ENCODE data around the gene CDK15. TPM values are rescaled to one million over a fixed set of nuclear protein-coding genes. Genes with fewer than 3 reads are reported as not detected.

The CDK15 gene
- total and polyA plus RNA-seq, 9 of the 15 experiments (the other 6 are each of a cell fraction or from before 2014, with no cell fraction given) = not detected

DNA sequence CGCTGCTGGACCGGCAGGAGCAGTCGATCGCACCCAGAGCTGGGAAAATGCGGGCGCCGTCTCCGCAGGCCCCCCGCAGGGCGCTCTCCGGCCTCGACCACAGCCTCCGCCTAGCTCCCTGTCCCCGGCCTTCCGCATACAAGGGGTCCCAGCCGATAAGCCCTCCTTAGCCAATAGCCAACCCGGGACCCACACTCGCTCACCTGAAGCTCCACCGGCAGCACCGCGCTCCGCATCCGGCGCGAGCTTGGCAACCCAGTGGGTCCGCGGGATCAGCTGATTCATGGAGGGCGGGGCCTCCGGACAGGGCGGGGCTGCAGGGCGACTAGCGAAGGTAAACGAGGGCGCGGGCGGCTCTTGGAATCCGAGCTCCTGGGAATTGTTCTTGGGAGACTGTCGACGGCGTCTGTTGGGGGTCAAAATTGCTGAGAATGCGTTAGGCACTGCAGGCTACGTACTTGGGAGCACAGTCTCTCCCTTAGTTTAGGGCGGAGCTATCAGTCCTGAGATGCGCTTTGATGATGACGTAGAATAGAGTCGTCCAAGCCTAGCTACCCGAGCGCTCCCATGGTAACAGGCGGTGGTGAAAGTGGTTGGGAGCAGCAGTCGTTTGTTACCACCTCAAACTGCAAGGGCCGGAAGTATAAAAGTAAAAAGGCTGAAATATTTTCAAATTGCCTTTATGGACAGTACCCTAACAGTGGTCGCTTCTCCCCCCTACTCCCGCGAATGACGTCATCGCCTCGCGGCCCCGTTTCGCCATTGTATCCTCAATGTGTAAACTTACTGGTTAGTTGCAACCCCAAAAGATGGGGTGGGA lies 25.5 kb upstream of the CDK15 start, which contains the start of gene ALS2 (continued):
- TF ChIP-seq KHSRP (IDR thresholded peaks at IDR 0.05) (peak; percentile 56; the same call in 1 of the 2 replicates), ETV1 (tag; conservative IDR thresholded peaks at IDR 0.05; ENCODE audit: low read depth) (peak; percentile 42; the same call in 1 of the 2 replicates), RFX5 (IDR thresholded peaks at IDR 0.05; ENCODE audit: low read depth, low read length) (0 out of 2 replicates have a peak, but pooled peaks have one; percentile 17), ZZZ3 (IDR thresholded peaks at IDR 0.05) (no peak), ZFX (CRISPR knock-in tag; IDR thresholded peaks at IDR 0.05) (peak; percentile 57), THRAP3 (IDR thresholded peaks at IDR 0.05; ENCODE audit: borderline replicate concordance) (no peak), ZNF644 (tag; IDR thresholded peaks at IDR 0.05; ENCODE audit: low read depth) (no peak), NR2F6 (CRISPR knock-in tag; IDR thresholded peaks at IDR 0.05) (no peak), U2AF1 (optimal IDR thresholded peaks at IDR 0.05; ENCODE audit: low read depth, low read length) (no peak), JUN (IDR thresholded peaks at IDR 0.05; ENCODE audit: borderline replicate concordance, low read depth, low read length) (peak; percentile 87), JUN (CRISPR knock-in tag; IDR thresholded peaks at IDR 0.05; ENCODE audit: borderline replicate concordance) (no peak), NRF1 (conservative IDR thresholded peaks at IDR 0.05 in 1 of 2, IDR thresholded peaks at IDR 0.05 in 1 of 2) (peak; percentile 5 to 43; a peak in 3 of 4 replicates), ETV5 (CRISPR knock-in tag; IDR thresholded peaks at IDR 0.05; ENCODE audit: low read depth) (0 out of 2 replicates have a peak, but pooled peaks have one; percentile 53), PHB (CRISPR knock-in tag; IDR thresholded peaks at IDR 0.05) (no peak), ZNF347 (CRISPR knock-in tag; IDR thresholded peaks at IDR 0.05; ENCODE audit: low read depth) (no peak), HMGN3 (IDR thresholded peaks at IDR 0.05; ENCODE audit: borderline replicate concordance, extremely low read depth, insufficient read length, low read depth, low read length) (peak; percentile 59), HDAC8 (tag; IDR thresholded peaks at IDR 0.05) (no peak), USF2 (CRISPR knock-in tag; IDR thresholded peaks at IDR 0.05) (peak; percentile 67), NR2C1 (IDR thresholded peaks at IDR 0.05) (no peak), NR2C1 (tag; IDR thresholded peaks at IDR 0.05) (no peak), PHB2 (IDR thresholded peaks at IDR 0.05; ENCODE audit: low read depth) (no peak), SMAD3 (CRISPR knock-in tag; conservative IDR thresholded peaks at IDR 0.05) (no peak), DLX4 (CRISPR knock-in tag; IDR thresholded peaks at IDR 0.05) (no peak), ZNF24 (IDR thresholded peaks at IDR 0.05) (no peak)
- TF ChIP-seq, protein P1, sequence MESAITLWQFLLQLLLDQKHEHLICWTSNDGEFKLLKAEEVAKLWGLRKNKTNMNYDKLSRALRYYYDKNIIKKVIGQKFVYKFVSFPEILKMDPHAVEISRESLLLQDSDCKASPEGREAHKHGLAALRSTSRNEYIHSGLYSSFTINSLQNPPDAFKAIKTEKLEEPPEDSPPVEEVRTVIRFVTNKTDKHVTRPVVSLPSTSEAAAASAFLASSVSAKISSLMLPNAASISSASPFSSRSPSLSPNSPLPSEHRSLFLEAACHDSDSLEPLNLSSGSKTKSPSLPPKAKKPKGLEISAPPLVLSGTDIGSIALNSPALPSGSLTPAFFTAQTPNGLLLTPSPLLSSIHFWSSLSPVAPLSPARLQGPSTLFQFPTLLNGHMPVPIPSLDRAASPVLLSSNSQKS (CRISPR knock-in tag; IDR thresholded peaks at IDR 0.05) = no peak
- TF ChIP-seq, protein P2, sequence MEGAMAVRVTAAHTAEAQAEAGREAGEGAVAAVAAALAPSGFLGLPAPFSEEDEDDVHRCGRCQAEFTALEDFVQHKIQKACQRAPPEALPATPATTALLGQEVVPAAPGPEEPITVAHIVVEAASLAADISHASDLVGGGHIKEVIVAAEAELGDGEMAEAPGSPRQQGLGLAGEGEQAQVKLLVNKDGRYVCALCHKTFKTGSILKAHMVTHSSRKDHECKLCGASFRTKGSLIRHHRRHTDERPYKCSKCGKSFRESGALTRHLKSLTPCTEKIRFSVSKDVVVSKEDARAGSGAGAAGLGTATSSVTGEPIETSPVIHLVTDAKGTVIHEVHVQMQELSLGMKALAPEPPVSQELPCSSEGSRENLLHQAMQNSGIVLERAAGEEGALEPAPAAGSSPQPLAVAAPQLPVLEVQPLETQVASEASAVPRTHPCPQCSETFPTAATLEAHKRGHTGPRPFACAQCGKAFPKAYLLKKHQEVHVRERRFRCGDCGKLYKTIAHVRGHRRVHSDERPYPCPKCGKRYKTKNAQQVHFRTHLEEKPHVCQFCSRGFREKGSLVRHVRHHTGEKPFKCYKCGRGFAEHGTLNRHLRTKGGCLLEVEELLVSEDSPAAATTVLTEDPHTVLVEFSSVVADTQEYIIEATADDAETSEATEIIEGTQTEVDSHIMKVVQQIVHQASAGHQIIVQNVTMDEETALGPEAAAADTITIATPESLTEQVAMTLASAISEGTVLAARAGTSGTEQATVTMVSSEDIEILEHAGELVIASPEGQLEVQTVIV (CRISPR knock-in tag; IDR thresholded peaks at IDR 0.05; ENCODE audit: borderline replicate concordance) = no peak

Measured in K562 (cell line).